Ovary (tissue), 9 donors: ENCODE measurements around the gene NFIC. TPM values are rescaled to one million over a fixed set of nuclear protein-coding genes. Genes with fewer than 3 reads are reported as not detected.
A peak's percentile ranks its signal among the peaks of the same experiment; 100 is the strongest.

Experiments
- DNase-seq, 5 donors: peaks; one replicate each; pipeline ENCODE4 v3.0.0-alpha.2; 2019 to 2020
- H3K27ac ChIP-seq, 2 donors: fragments of 200-600 bp; one replicate each; pipeline versions ENCODE4 v1.5.1 to v1.8.0; 2019 to 2022
- H3K27me3 ChIP-seq: fragments of 200-600 bp; one replicate; pipeline ENCODE4 v1.8.0; 2022
- H3K36me3 ChIP-seq: fragments of 200-600 bp; sonication (generic); one replicate; pipeline ENCODE4 v1.5.1; 2019
- H3K4me1 ChIP-seq: one replicate; pipeline ENCODE4 v1.8.1; 2013; ENCODE audit warnings: mild to moderate bottlenecking, moderate library complexity; ENCODE audit not compliant: insufficient read depth
- H3K4me3 ChIP-seq: fragments of 200-600 bp; sonication (generic); one replicate; pipeline ENCODE4 v1.5.1; 2017
- H3K9me3 ChIP-seq, 2 donors: fragments of 200-600 bp in 1 of 2; sonication (generic) in 1 of 2; one replicate each; pipeline versions ENCODE4 v1.5.1 to v1.8.1; 2013 to 2019; ENCODE audit warnings: mild to moderate bottlenecking in 1 of 2, moderate library complexity in 1 of 2
- EP300 ChIP-seq: sonication (generic); formaldehyde crosslinking; IDR thresholded peaks from one replicate; pipeline ENCODE4 v1.6.1; 2017; ENCODE audit warnings: antibody characterized with exemption
- POLR2A ChIP-seq: fragments of 450-650 bp; IDR thresholded peaks from one replicate; pipeline ENCODE4 v1.6.1; 2017; ENCODE audit warnings: antibody characterized with exemption, mild to moderate bottlenecking, moderate library complexity
- WGBS, 3 donors: extraction: QIAGEN DNeasy Blood & Tissue Kit in 1 of 3; methylation state at CpG; one replicate each; pipeline versions ENCODE4 v1.1.5 to v1.1.7; 2013 to 2017; 5-methylcytosine and 5-hydroxymethylcytosine counted together
- intact Hi-C, 4 donors: fragments of 100-400 bp; cut with DNase I; formaldehyde crosslinking; loops; one replicate each; pipeline versions ENCODE4 v1.11.0 to v1.15.1; 2022 to 2023
- polyA plus RNA-seq, 2 donors: library from polyadenylated mRNA; stranded (reverse); fragments of 200-250 nt in 1 of 2; fragments of 350-450 nt in 1 of 2; fragmentation: Illumina TruSeq in 1 of 2; extraction: RNeasy Lipid Tissue Mini Kit (QIAGEN cat#74804) in 1 of 2; gene quantifications; one replicate each; pipeline ENCODE4 v1.2.3, GENCODE V29; 2013 to 2014
- total RNA-seq, 7 donors: library from RNA; depleted of rRNA in 2 of 7; stranded (reverse); fragments of >200 nt in 2 of 7; fragmentation: NEBNext Ultra II Directional in 3 of 7; extraction: Animal tissue kit (Norgen Biotek cat#: 25700) in 3 of 7; gene quantifications; one replicate each; pipeline versions ENCODE4 v1.1.0 to v1.2.4, GENCODE V29; 2016 to 2023
- TF ChIP-seq, protein P1 (sequence below), 3 donors: fragments of 450-650 bp in 2 of 3; fragments of 200-600 bp in 1 of 3; IDR thresholded peaks; one replicate each; pipeline versions ENCODE4 v1.5.1 to v1.8.0; 2016 to 2022; ENCODE audit warnings: antibody characterized with exemption in 3 of 3, mild to moderate bottlenecking in 1 of 3
- donor health status: DM: no; HTN: no; CAD: no; lungs with moderate emphysema.
- donor health status: DM: no; HTN: no; CAD: no.
- donor health status: Bipolar disorder and iron deficiency.
- donor health status: DM: yes; HTN: yes; CAD: no.
- donor health status: DM: no; HTN: no; CAD: no.
- donor health status: DM: yes; HTN: yes; CAD: no.

The NFIC gene
- total and polyA plus RNA-seq, 9 donors, result 31.9 to 345 (median 250) TPM

DNA sequence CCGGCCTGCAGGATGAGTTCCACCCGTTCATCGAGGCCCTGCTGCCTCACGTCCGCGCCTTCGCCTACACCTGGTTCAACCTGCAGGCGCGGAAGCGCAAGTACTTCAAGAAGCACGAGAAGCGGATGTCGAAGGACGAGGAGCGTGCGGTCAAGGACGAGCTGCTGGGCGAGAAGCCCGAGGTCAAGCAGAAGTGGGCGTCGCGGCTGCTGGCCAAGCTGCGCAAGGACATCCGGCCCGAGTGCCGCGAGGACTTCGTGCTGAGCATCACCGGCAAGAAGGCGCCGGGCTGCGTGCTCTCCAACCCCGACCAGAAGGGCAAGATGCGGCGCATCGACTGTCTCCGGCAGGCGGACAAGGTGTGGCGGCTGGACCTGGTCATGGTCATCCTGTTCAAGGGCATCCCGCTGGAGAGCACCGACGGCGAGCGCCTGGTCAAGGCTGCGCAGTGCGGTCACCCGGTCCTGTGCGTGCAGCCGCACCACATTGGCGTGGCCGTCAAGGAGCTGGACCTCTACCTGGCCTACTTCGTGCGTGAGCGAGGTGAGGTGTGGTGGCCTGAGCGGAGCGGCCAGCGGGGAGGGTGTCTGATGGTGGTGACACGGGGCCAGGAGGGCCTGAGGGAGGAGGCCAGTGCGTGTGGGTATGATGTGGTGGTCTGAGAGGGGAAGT is 15.5 kb downstream of the NFIC start:
- H3K9me3 ChIP-seq, result no peaks in the 10 kb centered on the region
- 32 to 72% (median 45%) methylated on average over 59 of the region's 59 CpGs for WGBS, 3 donors
- H3K27me3 ChIP-seq, result no peaks in the 10 kb centered on the region
- H3K4me3 ChIP-seq, result no peak overlapping the region
- peaks cover 50% of the 10 kb centered on the region for H3K4me1 ChIP-seq
- TF ChIP-seq POLR2A, result no peak
- TF ChIP-seq, protein P1, sequence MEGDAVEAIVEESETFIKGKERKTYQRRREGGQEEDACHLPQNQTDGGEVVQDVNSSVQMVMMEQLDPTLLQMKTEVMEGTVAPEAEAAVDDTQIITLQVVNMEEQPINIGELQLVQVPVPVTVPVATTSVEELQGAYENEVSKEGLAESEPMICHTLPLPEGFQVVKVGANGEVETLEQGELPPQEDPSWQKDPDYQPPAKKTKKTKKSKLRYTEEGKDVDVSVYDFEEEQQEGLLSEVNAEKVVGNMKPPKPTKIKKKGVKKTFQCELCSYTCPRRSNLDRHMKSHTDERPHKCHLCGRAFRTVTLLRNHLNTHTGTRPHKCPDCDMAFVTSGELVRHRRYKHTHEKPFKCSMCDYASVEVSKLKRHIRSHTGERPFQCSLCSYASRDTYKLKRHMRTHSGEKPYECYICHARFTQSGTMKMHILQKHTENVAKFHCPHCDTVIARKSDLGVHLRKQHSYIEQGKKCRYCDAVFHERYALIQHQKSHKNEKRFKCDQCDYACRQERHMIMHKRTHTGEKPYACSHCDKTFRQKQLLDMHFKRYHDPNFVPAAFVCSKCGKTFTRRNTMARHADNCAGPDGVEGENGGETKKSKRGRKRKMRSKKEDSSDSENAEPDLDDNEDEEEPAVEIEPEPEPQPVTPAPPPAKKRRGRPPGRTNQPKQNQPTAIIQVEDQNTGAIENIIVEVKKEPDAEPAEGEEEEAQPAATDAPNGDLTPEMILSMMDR (IDR thresholded peaks at IDR 0.05), result peak in 1 of 3 donors; percentile 28
- DNase-seq, result peak; percentile 79 to 91 (median 87)
- no peaks in the 10 kb centered on the region for H3K36me3 ChIP-seq
- intact Hi-C loops, result no loop called here
- peak overlapping the region; percentile 27 to 86 for H3K27ac ChIP-seq

DNA sequence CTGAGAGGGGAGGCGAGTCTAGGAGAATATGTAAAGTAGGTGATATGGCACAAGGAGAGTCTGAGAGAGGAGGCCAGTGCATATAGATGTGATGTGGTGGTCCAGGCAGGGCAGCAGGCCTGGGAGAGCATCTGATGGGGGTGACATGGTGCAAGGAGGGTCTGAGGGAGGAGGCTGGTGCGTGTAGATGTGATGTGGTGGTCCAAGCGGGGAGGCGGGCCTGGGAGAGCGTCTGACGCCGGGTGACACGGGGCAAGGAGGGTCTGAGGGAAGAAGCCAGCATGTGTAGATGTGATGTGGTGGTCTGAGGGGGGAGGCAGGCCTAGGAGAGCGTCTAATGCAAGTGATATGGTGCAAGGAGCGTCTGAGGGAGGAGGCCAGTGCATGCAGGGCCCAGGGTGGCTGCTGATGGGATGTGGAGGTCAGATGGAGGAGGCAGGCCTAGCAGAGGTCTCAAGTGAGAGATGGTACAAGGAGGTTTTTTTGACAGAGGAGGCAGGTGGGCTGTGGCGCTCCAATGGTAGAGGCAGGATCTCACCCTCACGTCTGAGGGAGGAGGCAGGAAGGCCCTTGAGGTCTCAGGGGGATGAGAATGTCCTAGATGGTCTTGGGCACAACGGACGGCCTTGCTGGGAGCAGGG is 16.2 kb downstream of the NFIC start:
- Histone ChIP-seq H3K9me3 (no peaks in the 10 kb centered on the region), H3K36me3 (no peaks in the 10 kb centered on the region), H3K4me1 (peaks cover 56% of the 10 kb centered on the region), H3K27me3 (no peaks in the 10 kb centered on the region), H3K27ac (peak overlapping the region; percentile 27 to 86), H3K4me3 (no peak overlapping the region)
- TF ChIP-seq EP300 (no peak), POLR2A (no peak)
- TF ChIP-seq, protein P1 (IDR thresholded peaks at IDR 0.05), result no peak
- intact Hi-C loops, result no loop called here
- DNase-seq, result no peak
- 82 to 87% (median 83%) methylated on average over 14 of the region's 14 CpGs for WGBS, 3 donors

DNA sequence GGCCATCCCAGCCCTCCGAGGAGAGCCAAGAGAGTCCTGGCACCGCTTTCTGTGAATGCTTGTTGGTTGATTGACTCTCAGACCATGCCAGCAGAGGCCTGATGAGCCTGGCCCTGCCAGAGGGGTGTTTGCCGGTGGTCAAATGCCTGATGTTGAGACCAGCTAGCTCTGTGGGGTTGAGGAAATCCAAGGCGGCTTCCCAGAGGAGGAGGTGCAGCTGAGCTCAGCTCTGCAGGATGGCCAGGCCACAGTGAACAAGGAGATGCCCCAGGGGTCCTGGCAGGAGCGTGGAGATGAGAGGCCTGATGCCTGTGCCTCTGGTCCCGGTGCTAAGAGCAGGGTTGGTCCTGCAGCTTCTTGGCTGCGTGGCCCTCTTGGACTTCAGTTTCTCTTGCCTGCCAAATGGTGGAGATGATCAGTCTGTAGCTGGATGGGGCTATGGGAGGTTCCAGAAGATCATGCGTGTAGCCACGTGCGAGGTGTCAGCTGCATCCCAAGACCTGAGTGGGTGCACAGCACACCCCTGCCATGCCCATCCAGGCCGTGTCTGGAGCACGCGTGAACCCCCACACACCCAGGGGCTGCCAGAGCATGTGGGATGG is 16.8 kb downstream of the NFIC start:
- no peaks in the 10 kb centered on the region for H3K27me3 ChIP-seq
- H3K4me3 ChIP-seq, result no peak overlapping the region
- peaks cover 60% of the 10 kb centered on the region for H3K4me1 ChIP-seq
- peak overlapping the region; percentile 27 to 86 for H3K27ac ChIP-seq
- H3K36me3 ChIP-seq, result no peaks in the 10 kb centered on the region
- WGBS, 3 donors, result 31 to 47% (median 39%) methylated on average over 13 of the region's 13 CpGs
- peak; percentile 62 to 77 (median 71) for DNase-seq
- TF ChIP-seq POLR2A (no peak), EP300 (no peak)
- TF ChIP-seq, protein P1 (IDR thresholded peaks at IDR 0.05), result no peak
- no peaks in the 10 kb centered on the region for H3K9me3 ChIP-seq
- intact Hi-C loops, result no loop called here

DNA sequence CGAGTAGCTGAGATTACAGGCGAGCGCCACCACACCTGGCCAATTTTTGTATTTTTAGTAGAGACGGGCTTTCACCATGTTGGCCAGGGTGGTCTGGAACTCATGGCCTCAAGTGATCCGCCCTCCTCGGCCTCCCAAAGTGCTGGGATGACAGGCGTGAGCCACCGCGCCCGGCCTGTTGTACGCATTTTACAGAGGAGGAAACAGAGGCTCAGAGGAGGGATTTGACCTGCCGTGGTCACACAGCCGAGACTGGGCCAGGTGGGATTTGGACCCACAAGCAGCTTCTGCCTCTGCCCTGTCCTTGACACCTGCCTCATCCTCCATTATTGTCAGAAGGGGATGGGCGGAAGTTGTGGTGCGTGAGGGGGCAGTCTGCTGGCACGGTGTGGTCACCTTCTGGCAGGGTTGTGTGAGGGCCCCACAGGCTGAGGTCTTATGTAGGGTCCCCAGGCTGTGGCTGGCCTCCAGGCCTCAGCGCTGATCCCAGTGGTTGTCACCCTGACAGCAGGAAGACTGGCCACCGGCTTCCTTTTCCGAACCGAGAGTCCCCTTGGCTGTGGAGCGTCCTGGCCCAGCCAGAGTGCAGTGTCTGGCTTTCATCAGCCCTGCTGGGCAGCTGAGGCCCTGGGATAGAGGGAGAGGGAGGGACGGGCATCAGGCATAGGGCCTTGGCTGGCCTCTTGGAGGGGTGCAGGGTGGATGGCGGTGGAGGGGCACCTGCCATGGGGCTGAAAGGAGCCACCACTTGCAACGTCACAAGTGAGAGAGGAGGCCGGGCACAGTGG is 20.3 kb downstream of the NFIC start:
- H3K4me3 ChIP-seq, result no peak overlapping the region

More for the DNA sequence above, 20.3 kb downstream of the NFIC start:
- intact Hi-C loops, result no loop called here
- H3K27ac ChIP-seq, result peak overlapping the region; percentile 83 to 86
- peaks cover 58% of the 10 kb centered on the region for H3K4me1 ChIP-seq
- 59 to 66% (median 59%) methylated on average over 24 to 25 of the region's 25 CpGs for WGBS, 3 donors
- DNase-seq, result no peak
- H3K36me3 ChIP-seq, result no peaks in the 10 kb centered on the region
- no peaks in the 10 kb centered on the region for H3K9me3 ChIP-seq
- TF ChIP-seq, protein P1 (IDR thresholded peaks at IDR 0.05), result no peak
- no peak for TF ChIP-seq EP300
- TF ChIP-seq POLR2A, result no peak
- no peaks in the 10 kb centered on the region for H3K27me3 ChIP-seq
